Left forelimb (tissue), 1 donor: ENCODE results near the gene LRATD1.

ENCODE experiments used
- DNase-seq: peaks from one replicate; pipeline ENCODE4 v3.0.0-alpha.2; 2018; ENCODE audit warnings: low spot score

Gene LRATD1

DNA sequence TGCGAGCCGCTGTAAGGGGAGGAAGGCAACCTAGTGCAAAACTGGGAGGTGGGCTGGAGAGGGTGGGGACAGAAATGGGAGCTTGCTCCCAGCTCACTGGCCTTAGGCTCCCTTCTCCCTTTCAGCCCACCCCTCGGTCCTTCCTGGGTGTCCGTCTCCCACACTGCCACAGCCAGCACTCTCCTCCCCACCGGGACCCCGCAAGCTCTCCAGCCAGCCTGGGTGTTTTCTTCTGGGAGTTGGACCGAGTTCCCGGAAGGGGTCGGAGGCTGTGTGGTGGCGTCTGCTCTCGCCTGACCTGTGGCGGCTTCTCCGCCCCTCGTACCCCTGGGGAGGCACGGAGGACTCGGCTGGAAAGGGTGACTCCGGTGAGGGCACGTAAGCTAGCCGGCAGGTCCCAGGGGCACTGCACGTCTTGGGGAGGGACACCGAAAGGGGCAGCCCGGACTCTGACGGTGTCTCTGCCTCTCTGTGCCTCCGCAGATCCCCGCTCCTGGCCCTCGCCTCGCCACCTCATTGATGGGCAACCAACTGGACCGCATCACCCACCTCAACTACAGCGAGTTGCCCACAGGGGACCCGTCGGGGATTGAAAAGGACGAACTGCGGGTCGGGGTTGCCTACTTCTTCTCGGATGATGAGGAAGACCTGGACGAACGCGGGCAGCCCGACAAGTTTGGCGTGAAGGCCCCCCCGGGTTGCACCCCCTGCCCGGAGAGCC, 1.1 kb downstream of the LRATD1 start:
- DNase-seq: no peak

DNA sequence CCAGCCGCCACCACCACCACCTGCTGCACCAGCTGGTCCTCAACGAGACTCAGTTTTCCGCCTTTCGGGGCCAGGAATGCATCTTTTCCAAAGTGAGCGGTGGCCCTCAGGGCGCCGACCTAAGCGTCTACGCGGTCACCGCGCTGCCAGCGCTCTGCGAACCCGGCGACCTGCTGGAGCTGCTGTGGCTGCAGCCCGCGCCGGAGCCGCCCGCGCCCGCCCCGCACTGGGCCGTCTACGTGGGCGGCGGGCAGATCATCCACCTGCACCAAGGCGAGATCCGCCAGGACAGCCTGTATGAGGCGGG, 1.6 kb downstream of the LRATD1 start:
- DNase-seq: no peak

DNA sequence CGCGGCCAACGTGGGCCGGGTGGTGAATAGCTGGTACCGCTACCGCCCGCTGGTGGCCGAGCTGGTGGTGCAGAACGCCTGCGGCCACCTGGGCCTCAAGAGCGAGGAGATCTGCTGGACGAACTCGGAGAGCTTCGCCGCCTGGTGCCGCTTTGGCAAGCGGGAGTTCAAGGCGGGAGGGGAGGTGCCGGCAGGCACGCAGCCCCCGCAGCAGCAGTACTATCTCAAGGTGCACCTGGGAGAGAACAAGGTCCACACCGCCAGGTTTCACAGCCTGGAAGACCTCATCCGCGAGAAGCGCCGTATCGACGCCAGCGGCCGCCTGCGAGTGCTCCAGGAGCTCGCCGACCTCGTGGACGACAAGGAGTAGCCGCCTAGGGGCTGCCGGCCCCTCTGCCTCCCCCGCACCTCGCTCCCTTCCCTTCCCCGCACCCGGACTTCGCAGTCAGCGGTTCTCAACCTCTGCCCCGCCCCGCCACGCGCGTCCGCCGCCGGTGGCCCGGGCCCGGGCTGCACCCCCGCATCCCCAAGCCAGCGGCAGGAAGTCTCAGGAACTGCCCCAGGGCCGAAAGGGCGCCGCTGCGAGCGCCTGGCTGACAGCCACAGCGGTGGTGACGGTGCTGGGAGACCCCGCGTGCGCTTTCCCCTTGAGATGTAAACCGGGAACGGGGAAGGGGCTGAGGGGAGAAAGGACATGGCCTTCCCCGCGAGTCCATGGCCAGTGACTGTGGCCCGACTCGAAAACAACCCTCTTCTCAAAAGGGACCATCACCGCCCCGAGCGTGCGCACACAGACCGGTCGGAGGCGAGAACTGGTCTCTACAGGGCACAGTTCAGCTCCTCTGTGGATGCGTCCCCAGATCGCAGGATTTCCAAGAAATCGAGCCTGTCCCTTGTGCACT, 2.2 kb downstream of the LRATD1 start:
- DNase-seq: peak; percentile 81

DNA sequence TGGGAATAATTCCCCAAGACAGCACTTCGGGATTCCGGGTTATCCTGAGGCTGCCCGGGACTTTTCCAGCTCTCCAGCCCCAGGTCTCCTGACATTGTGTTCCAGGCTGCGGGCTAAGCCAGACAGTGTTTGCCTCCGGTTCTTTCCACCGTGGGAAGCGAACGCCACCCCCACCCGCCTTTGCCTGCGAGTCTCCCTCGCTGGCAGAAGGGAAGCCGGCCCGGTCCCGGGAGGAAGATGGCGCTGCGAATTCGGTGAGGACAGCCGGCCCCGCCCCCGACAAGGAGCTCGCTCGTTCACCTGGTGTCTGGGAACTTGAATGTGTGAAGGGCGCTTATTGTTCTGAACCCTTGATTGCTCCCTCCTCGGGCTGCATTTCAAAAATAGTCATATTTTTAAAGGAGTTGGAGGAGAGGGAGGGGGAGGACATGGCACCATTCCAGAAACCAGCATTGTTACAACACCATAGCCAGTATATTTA, 2.9 kb downstream of the LRATD1 start:
- DNase-seq: peak; percentile 75

DNA sequence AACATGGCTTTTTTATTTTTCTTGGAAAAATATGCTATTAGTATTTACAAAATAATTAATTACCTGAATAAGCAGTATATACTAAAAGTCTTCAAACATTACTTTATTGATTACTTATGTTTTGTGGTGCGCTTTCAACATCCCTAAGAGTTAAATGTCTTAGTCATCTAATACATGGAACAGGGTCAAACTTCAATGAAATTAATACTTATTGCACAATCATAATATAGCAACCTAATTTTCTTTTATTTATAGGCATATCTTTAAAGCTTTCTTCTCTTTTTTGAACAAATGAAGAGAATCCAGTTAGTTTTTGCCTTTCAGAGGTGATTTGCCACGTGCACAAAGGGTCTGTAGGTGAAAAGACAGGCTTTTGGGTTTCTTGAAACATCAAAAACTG, 6.0 kb downstream of the LRATD1 start:
- no peak for DNase-seq

DNA sequence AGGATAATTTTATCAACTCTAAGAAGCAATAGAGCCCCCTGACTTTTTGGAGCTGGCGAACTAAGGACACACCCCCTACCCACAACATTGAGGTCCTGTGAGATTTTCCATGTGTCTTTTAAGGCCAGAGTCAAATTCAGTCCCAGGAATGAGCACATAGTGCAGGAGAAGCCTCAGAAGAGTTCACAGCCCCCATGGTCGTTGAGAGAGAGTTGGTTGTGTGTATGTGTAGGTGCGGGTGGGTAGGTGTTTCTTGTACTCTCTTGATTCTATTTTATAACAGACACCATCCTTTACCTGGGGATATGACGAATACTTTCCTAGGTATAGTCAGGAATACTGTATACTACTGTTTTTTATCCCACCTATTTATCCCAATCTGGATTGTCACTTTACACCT, 8.6 kb downstream of the LRATD1 start:
- no peak for DNase-seq

DNA sequence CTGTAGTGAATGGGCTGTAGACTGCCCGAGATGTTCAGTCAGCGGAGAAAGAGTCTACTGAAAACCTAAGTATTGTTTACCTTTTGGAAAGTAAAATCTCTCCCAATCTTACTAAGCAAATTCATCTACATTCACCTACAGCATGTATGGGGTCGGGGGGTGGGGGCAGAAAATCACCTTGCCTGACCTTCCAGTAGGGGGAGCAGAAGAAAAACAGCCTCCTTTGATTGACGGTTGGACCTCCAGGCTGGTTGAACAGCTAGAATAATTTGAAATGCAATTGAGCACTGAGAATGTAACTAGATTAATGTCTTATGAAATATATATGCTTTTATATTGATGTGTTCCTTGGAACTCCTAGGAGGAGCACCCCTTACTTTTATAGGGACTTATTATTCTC, 10.0 kb downstream of the LRATD1 start:
- no peak for DNase-seq

DNA sequence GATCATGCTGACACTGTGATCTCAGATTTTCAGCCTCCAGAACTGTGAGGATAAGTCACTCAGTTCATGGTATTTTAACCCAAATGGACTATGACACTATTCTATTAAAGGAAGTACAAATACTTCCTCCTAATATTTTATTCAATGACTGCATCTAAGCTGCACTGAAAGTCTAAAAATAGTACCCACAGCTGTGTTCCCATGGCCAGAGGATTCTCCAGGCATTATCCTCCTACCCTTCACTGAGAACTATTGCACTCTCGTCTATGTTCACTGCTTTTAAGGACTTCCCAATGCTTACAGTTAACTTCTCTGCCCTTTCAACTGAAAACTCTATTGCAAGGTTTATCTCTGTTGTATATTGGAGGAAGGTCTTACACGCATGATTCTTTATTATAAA, 15.2 kb downstream of the LRATD1 start:
- DNase-seq: no peak

DNA sequence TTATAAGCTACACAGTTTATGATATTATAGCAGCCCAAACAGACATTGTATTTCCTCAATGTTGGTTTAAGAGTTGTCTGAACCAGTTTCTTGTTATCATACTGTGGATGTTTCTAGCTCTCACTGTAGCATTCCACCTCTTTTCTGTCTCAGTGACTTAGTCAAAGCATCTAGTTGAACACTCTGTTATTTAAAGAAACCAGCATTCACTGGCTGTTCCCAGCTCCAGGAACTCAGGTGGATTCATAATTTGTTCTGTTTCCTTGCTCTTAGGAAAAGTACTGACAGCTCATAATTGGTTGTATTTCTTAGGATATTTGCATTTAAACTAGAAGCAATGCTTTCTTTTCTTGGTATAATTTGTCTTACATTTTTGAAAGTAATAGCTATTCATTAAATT, 17.5 kb downstream of the LRATD1 start:
- no peak for DNase-seq

DNA sequence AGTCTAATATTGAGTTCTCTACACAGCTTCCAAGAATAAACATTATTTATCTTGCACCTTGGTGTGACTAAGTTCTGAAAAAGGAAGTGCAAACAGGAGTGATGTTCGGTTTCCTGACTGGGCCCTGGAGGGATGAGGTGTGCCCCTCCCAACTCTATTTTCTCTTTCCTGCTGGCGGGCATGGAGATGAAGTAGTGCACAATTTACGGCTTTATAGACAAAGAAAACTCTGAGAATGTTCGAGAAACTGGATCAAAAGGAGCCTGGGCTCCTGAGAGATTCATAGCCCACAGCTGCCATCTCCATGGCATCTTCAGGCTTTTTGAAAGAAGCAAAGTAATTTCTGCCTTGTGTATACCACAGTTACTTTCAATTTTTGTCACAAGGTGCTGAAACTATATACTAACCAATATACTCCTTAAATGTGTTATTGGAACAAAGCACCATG, 22.3 kb downstream of the LRATD1 start:
- no peak for DNase-seq

DNA sequence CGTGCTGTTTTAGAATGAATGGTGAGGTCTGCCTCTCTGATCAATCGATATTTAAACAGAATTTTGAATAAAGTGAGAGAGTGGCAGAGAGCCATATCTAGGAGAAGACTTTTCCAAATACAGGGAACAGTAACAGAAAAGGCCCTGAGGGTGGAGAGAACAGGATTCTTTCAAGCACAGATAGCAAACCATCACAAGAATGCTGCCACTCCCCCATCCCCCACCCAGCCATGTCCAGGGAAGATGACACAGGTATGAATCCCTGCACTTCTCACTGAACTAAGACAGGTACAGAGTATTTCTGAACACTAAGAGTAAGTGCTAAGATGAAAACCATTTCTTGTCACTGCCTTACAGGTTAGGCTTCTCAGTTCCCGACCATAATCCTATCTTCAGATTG, 23.6 kb downstream of the LRATD1 start:
- DNase-seq: no peak

DNA sequence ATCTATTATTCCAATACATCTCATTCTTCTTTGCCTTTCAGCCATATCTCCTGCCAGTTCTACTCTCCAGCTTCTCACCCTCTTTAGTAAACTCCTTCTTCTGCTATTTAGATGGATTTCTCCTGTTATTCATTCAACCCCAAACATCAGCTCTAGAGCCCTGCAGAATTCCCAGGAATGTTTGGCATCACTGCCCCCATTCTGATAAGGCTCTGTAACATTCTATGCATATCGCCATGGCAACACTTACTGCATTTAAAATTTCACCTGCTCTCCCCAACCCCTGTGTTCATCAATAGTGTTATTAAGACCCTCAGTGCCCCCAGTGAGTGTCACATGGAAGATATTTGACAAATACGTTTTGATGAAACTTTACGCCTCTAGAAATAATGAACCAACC, 28.6 kb downstream of the LRATD1 start:
- no peak for DNase-seq

DNA sequence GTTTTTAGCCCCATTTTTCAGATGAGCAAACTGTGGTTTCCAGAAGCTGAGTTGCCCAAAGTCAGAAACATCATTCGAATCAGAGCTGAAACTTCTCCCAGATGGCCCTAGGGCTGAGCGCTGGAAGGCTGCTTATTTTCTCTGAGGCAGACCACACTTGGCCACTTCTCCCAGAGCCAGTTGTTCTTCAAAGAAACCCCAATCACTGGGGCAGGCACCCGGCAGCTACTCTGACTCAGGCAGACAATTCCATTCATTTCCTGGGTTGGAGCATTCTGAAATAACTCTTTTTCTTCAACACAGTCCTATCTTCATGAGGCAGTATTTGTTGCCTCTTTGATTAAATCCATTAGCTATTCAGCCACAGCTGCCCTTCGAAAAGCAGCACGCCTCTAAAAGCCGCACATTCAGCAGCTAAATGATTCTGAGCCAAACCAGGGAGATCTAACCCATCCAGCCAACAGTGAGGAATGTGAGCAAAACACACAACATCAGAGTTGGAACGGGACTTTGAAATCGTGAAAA, 40.9 kb downstream of the LRATD1 start:
- DNase-seq: no peak

DNA sequence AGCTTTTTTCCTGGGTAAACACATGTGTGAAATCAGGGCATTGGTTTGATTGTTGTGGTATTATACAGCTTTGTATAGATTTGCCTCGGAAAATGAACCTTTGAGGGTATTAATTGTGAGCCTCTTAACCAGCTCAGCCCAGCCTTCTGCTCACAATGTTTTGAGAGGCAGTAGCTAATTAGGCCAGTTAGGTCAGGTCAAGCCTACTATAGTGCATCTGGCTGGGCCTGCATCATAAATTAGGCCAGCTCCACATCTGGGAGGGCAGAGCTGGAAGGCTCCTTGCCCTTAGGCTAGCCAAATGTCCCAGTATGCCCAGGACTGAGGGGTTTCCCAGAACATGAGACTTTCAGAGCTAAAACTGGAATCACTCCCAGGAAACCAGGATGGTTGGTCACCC, 43.0 kb downstream of the LRATD1 start:
- DNase-seq: no peak

DNA sequence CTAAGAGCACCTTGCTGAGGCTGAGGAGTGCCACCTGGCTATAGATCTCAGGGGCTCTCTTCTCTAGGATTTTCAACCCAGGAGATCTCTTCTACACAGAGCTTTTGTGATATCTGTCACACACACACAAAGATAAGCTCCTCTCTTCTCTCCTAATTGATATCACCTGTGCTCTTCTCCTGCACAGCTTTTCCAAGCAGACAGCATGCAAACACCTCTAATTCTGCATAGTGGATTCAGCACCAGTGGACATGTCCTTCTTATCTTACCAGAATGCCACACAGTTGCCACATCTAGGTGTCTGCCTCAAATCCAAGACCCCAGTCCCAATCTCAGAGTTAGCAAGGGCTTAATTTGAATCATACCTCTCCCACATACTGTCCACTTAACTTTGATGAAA, 43.9 kb downstream of the LRATD1 start:
- no peak for DNase-seq

DNA sequence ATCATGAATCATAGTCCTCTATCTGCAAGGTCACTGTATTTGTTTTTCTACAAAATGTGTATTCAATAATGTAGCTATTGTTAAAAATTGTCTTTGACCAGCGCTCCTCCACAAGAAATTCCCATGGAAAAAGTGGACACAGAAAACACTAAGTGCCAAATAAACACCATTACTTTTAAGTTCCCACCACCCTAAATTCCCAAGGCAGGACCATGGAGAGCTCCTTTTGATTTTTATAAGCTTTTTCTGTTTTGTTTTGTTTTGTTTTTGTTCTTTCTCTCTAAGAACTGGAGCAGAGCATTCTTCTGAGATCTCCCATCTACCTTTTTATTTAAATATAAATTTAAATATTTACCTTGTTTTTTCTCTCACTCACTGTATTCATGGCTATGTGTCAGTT, 44.5 kb downstream of the LRATD1 start:
- DNase-seq: no peak

DNA sequence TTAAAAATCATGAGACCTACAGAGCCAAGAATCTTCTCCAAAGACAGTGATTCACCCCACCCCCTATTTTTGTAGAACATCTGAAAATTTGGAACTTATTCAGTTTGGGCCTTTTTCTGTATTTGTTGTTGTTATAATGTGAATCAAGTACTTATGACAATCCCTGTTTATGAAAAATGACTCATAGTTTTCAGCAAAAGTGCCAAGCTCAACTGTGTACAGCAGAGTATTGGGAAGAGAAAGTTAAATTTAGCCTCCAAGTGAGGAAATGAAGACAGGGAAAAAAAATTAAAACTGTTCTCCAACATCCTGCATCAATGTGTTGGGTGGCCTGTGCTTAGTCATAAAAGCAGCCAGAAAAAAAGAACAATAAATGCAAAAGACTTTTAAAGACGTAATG, 46.2 kb downstream of the LRATD1 start:
- no peak for DNase-seq

DNA sequence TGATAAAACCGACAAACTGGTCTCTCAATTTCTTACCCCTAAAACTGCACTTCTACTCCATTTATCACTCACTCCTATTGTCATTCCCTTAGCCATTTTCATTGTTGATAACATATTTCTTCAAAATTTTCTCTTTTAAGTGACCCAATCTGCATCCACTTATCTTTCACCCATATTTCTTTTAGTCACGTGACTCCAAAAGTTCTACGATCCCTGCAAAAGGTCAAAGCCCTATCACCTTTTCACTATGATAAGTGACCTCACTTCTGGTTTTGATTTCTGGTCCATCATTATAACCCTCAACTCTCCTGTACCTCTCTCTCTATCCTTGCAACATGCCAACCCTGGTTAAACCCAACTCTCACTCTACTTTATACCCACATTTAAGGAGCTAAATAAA, 49.1 kb downstream of the LRATD1 start:
- no peak for DNase-seq
